Chondrocyte (in vitro differentiated cells): Measurements from ENCODE around the gene UVRAG. TPM values are rescaled to one million over a fixed set of nuclear protein-coding genes. Genes with fewer than 3 reads are reported as not detected.

ENCODE experiments used
- DNase-seq: peaks from one replicate; pipeline ENCODE4 v3.0.0; 2021; ENCODE audit warnings: mixed read lengths, low spot score
- H3K27ac Mint-ChIP-seq: one replicate; pipeline ENCODE4 v1.8.0; 2021; ENCODE audit warnings: mild to moderate bottlenecking, moderate library complexity, mixed read lengths; ENCODE audit not compliant: unreplicated experiment
- H3K27me3 Mint-ChIP-seq: 2 replicates; pipeline ENCODE4 v1.8.0; 2021; ENCODE audit warnings: low read depth, mixed read lengths
- H3K36me3 Mint-ChIP-seq: 2 replicates; pipeline ENCODE4 v1.8.0; 2021; ENCODE audit warnings: low read depth, mixed read lengths
- H3K4me1 Mint-ChIP-seq: 2 replicates; pipeline ENCODE4 v1.8.0; 2021; ENCODE audit warnings: low read depth, mild to moderate bottlenecking, mixed read lengths
- H3K4me3 Mint-ChIP-seq: one replicate; pipeline ENCODE4 v1.8.0; 2021; ENCODE audit warnings: mild to moderate bottlenecking, moderate library complexity, mixed read lengths; ENCODE audit not compliant: unreplicated experiment
- H3K9me3 Mint-ChIP-seq: 2 replicates; pipeline ENCODE4 v1.8.0; 2021; ENCODE audit warnings: low read depth, mixed read lengths
- CTCF ChIP-seq: fragments of 200-600 bp; sonication (generic); IDR thresholded peaks from 2 replicates; pipeline ENCODE4 v1.5.0; 2021; ENCODE audit warnings: antibody characterized with exemption, mild to moderate bottlenecking, moderate library complexity
- total RNA-seq: library from RNA; stranded (reverse); gene quantifications from 3 replicates; pipeline ENCODE4 v1.2.1, GENCODE V29; 2021

The UVRAG gene
- total RNA-seq, 1 donor from 2014 or later, result 16.9 TPM

GRCh38 chr11:76131671-76132631, 316.9 kb downstream of the UVRAG start:
- no peak for TF ChIP-seq CTCF
- Mint-ChIP-seq H3K4me1 (peaks cover 21% of the 10 kb centered on the region), H3K4me3 (no peak overlapping the region), H3K36me3 (no peaks in the 10 kb centered on the region), H3K27ac (peak overlapping the region; percentile 62), H3K9me3 (no peaks in the 10 kb centered on the region), H3K27me3 (no peaks in the 10 kb centered on the region)
- DNase-seq, result no peak

- DNase-seq, result no peak
- no peaks in the 10 kb centered on the region for H3K36me3 Mint-ChIP-seq
- no peaks in the 10 kb centered on the region for H3K27me3 Mint-ChIP-seq
- TF ChIP-seq CTCF, result no peak
- no peaks in the 10 kb centered on the region for H3K9me3 Mint-ChIP-seq
- H3K27ac Mint-ChIP-seq, result no peak overlapping the region
- peaks cover 21% of the 10 kb centered on the region for H3K4me1 Mint-ChIP-seq
- no peak overlapping the region for H3K4me3 Mint-ChIP-seq
These were observed 319.2 kb downstream of the UVRAG start for GRCh38 chr11:76134239-76134638.

GRCh38 chr11:76135491-76135890, 320.5 kb downstream of the UVRAG start:
- H3K27me3 Mint-ChIP-seq, result no peaks in the 10 kb centered on the region
- TF ChIP-seq CTCF, result no peak
- peaks cover 26% of the 10 kb centered on the region for H3K4me1 Mint-ChIP-seq
- H3K36me3 Mint-ChIP-seq, result no peaks in the 10 kb centered on the region
- DNase-seq, result no peak
- H3K9me3 Mint-ChIP-seq, result no peaks in the 10 kb centered on the region
- H3K4me3 Mint-ChIP-seq, result no peak overlapping the region
- no peak overlapping the region for H3K27ac Mint-ChIP-seq

- TF ChIP-seq CTCF, result no peak
- no peaks in the 10 kb centered on the region for H3K27me3 Mint-ChIP-seq
- peaks cover 6% of the 10 kb centered on the region for H3K36me3 Mint-ChIP-seq
- no peak overlapping the region for H3K4me3 Mint-ChIP-seq
- no peak for DNase-seq
- H3K27ac Mint-ChIP-seq, result no peak overlapping the region
- peaks cover 18% of the 10 kb centered on the region for H3K4me1 Mint-ChIP-seq
- no peaks in the 10 kb centered on the region for H3K9me3 Mint-ChIP-seq
These were observed 324.3 kb downstream of the UVRAG start for GRCh38 chr11:76139314-76139713.

- Mint-ChIP-seq H3K27me3 (no peaks in the 10 kb centered on the region), H3K4me3 (no peak overlapping the region), H3K9me3 (no peaks in the 10 kb centered on the region), H3K4me1 (peaks cover 22% of the 10 kb centered on the region), H3K36me3 (peaks cover 6% of the 10 kb centered on the region), H3K27ac (no peak overlapping the region)
- no peak for DNase-seq
- no peak for TF ChIP-seq CTCF
These were observed 326.0 kb downstream of the UVRAG start for GRCh38 chr11:76140912-76141574.
